Measurements from ENCODE around the gene TMEM161A. TPM values are rescaled to one million over a fixed set of nuclear protein-coding genes. Genes with fewer than 3 reads are reported as not detected.

TMEM161A gene
- total RNA-seq, result 10 to 100 TPM in 1 of 2 experiments, 1 to 10 TPM in 1; 8.2 to 10.9 TPM
- polyA plus RNA-seq (2013, experiment 1 of 2), result 14.7 TPM
- polyA plus RNA-seq (2013, experiment 2 of 2), result 18.0 TPM
- total RNA-seq, result 5.0 to 40.0 (median 18.6) reads per million in 172 experiments

GRCh38 chr19:19138109-19138981, at the start of gene TMEM161A:
TMEM161A (minus strand) TSS chr19:19138478; CDS start chr19:19138428, 50 bp downstream.
- ChIA-PET CTCF (no interaction called here), POLR2A (interaction anchor here (0.7 kb wide), 1 partner anchor 548 kb away, joined by 3 read pairs; no protein-coding TSS in a partner anchor)
- peak; percentile 90 to 98 (median 94) for DNase-seq
- intact Hi-C loops (cut with DNase I, micrococcal nuclease), result loop anchor here (1.0 to 5.0 kb wide), 5 partner anchors 54 to 501 kb away; partner anchors contain the start of genes SLC25A42 (in 2 of the 2), ARMC6 (in 1 of the 2), BORCS8 (in 1 of the 2) and KLHL26 (in 1 of the 2)
- no peaks in the 10 kb centered on the region for H3K9me3 Mint-ChIP-seq
- Histone ChIP-seq H3K4me3 (ENCODE audit: low read length) (peak within 1 kb of the TSS; percentile 93), H3K4me1 (ENCODE audit: insufficient read depth, low read length) (peaks cover 31% of the 10 kb centered on the region), H3K27me3 (ENCODE audit: control insufficient read depth in 1 of 2, insufficient read depth in 2 of 2, low read length in 2 of 2) (no peaks in the 10 kb centered on the region), H3K27ac (ENCODE audit: low read depth in 1 of 2, low read length in 2 of 2) (peak within 1 kb of the TSS in 1 of 2 donors; percentile 46), H3K9me3 (ENCODE audit: control insufficient read depth in 1 of 2, insufficient read depth in 1 of 2, low read length in 2 of 2) (no peaks in the 10 kb centered on the region), H3K36me3 (ENCODE audit: insufficient read depth, low read length) (no peaks in the 10 kb centered on the region)
- H3K27ac Mint-ChIP-seq, result peak within 1 kb of the TSS; percentile 65
- TF ChIP-seq, protein P1, sequence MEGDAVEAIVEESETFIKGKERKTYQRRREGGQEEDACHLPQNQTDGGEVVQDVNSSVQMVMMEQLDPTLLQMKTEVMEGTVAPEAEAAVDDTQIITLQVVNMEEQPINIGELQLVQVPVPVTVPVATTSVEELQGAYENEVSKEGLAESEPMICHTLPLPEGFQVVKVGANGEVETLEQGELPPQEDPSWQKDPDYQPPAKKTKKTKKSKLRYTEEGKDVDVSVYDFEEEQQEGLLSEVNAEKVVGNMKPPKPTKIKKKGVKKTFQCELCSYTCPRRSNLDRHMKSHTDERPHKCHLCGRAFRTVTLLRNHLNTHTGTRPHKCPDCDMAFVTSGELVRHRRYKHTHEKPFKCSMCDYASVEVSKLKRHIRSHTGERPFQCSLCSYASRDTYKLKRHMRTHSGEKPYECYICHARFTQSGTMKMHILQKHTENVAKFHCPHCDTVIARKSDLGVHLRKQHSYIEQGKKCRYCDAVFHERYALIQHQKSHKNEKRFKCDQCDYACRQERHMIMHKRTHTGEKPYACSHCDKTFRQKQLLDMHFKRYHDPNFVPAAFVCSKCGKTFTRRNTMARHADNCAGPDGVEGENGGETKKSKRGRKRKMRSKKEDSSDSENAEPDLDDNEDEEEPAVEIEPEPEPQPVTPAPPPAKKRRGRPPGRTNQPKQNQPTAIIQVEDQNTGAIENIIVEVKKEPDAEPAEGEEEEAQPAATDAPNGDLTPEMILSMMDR (IDR thresholded peaks at IDR 0.05), result no peak
- H3K36me3 Mint-ChIP-seq (ENCODE audit: low read depth), result no peaks in the 10 kb centered on the region
- H3K4me3 Mint-ChIP-seq, result peak within 1 kb of the TSS; percentile 95
- H3K27me3 Mint-ChIP-seq, result no peaks in the 10 kb centered on the region
- H3K4me1 Mint-ChIP-seq (ENCODE audit: low read depth), result peaks cover 28% of the 10 kb centered on the region
- peak; percentile 99 for ATAC-seq (ENCODE audit: poor library complexity)

GRCh38 chr19:19186742-19187141, 48.5 kb upstream of the TMEM161A start:
- H3K4me1 ChIP-seq (ENCODE audit: insufficient read depth, low read length), result peaks cover 30% of the 10 kb centered on the region
- Mint-ChIP-seq H3K36me3 (ENCODE audit: low read depth) (peaks cover 42% of the 10 kb centered on the region), H3K27ac (no peak overlapping the region), H3K4me1 (ENCODE audit: low read depth) (peaks cover 36% of the 10 kb centered on the region), H3K4me3 (peak overlapping the region; percentile 34), H3K27me3 (no peaks in the 10 kb centered on the region), H3K9me3 (no peaks in the 10 kb centered on the region)
- H3K27ac ChIP-seq (ENCODE audit: low read depth in 1 of 2, low read length in 2 of 2), result no peak overlapping the region
- intact Hi-C loops (cut with DNase I, micrococcal nuclease), result loop anchor here (1.0 to 5.0 kb wide), 2 partner anchors 39 to 306 kb away; no protein-coding TSS in a partner anchor
- ChIA-PET CTCF (no interaction called here), POLR2A (interaction anchor here (1.0 kb wide), 1 partner anchor 123 kb away, joined by 3 read pairs; no protein-coding TSS in a partner anchor)
- ATAC-seq (ENCODE audit: poor library complexity) (no peak), DNase-seq (no peak)
- H3K27me3 ChIP-seq (ENCODE audit: control insufficient read depth in 1 of 2, insufficient read depth in 2 of 2, low read length in 2 of 2), result no peaks in the 10 kb centered on the region
- H3K36me3 ChIP-seq (ENCODE audit: insufficient read depth, low read length), result peaks cover 37% of the 10 kb centered on the region
- no peaks in the 10 kb centered on the region for H3K9me3 ChIP-seq (ENCODE audit: control insufficient read depth in 1 of 2, insufficient read depth in 1 of 2, low read length in 2 of 2)
- no peak overlapping the region for H3K4me3 ChIP-seq (ENCODE audit: low read length)
- TF ChIP-seq, protein P1 (IDR thresholded peaks at IDR 0.05), result no peak

- ChIA-PET POLR2A (no interaction called here), CTCF (interaction anchor here (1.0 kb wide), 2 partner anchors 39 to 304 kb away, joined by 3 to 6 read pairs; no protein-coding TSS in a partner anchor)
- peaks cover 43% of the 10 kb centered on the region for H3K36me3 ChIP-seq (ENCODE audit: insufficient read depth, low read length)
- H3K36me3 Mint-ChIP-seq (ENCODE audit: low read depth), result peaks cover 44% of the 10 kb centered on the region
- H3K27ac Mint-ChIP-seq, result no peak overlapping the region
- H3K9me3 Mint-ChIP-seq, result no peaks in the 10 kb centered on the region
- ATAC-seq (ENCODE audit: poor library complexity) (peak; percentile 90), DNase-seq (peak; percentile 43 to 81 (median 54))
- H3K27ac ChIP-seq (ENCODE audit: low read depth in 1 of 2, low read length in 2 of 2), result no peak overlapping the region
- H3K4me3 ChIP-seq (ENCODE audit: low read length), result no peak overlapping the region
- H3K4me1 ChIP-seq (ENCODE audit: insufficient read depth, low read length), result peaks cover 25% of the 10 kb centered on the region
- H3K27me3 Mint-ChIP-seq, result no peaks in the 10 kb centered on the region
- H3K9me3 ChIP-seq (ENCODE audit: control insufficient read depth in 1 of 2, insufficient read depth in 1 of 2, low read length in 2 of 2), result no peaks in the 10 kb centered on the region
- peak overlapping the region; percentile 34 for H3K4me3 Mint-ChIP-seq
- no peaks in the 10 kb centered on the region for H3K27me3 ChIP-seq (ENCODE audit: control insufficient read depth in 1 of 2, insufficient read depth in 2 of 2, low read length in 2 of 2)
- TF ChIP-seq, protein P1 (IDR thresholded peaks at IDR 0.05), result peak; percentile 58
- intact Hi-C loops (cut with DNase I, micrococcal nuclease), result loop anchor here (1.0 to 5.0 kb wide), 2 partner anchors 39 to 306 kb away; no protein-coding TSS in a partner anchor
- peaks cover 29% of the 10 kb centered on the region for H3K4me1 Mint-ChIP-seq (ENCODE audit: low read depth)
Observed at GRCh38 chr19:19185853-19186740, 47.8 kb upstream of the TMEM161A start.

Data from CD4-positive, alpha-beta T cell (primary cell).